Memory B cell (primary cell): ENCODE data around the gene F2RL1.
A peak's percentile ranks its signal among the peaks of the same experiment; 100 is the strongest.
"Not testable (repeated sequence)": the region's sequence is repeated elsewhere in the genome, so short reads cannot be mapped to it uniquely, and the experiment has no call there.

Source experiments
- ATAC-seq: fragments of 150-1000 bp; cut with Tn5 transposase; 2 replicates; pipeline ENCODE4 v1.10.0; 2021; ENCODE audit warnings: low read depth, mild to moderate bottlenecking, moderate library complexity
- DNase-seq, 2 donors: peaks; one replicate each; pipeline ENCODE4 v3.0.0; 2022; ENCODE audit warnings: low spot score in 2 of 2
- H3K27ac Mint-ChIP-seq: one replicate; pipeline ENCODE4 v1.8.0; 2022; ENCODE audit warnings: mild to moderate bottlenecking, moderate library complexity, mixed read lengths
- H3K27me3 Mint-ChIP-seq: one replicate; pipeline ENCODE4 v1.8.0; 2022; ENCODE audit warnings: mixed read lengths
- H3K36me3 Mint-ChIP-seq: one replicate; pipeline ENCODE4 v1.8.0; 2022; ENCODE audit warnings: mild to moderate bottlenecking, mixed read lengths
- H3K4me1 Mint-ChIP-seq: one replicate; pipeline ENCODE4 v1.8.0; 2022; ENCODE audit warnings: mixed read lengths
- H3K4me3 Mint-ChIP-seq: one replicate; pipeline ENCODE4 v1.8.0; 2022; ENCODE audit warnings: mild to moderate bottlenecking, moderate library complexity, mixed read lengths
- H3K9me3 Mint-ChIP-seq: one replicate; pipeline ENCODE4 v1.8.0; 2022; ENCODE audit warnings: mixed read lengths

F2RL1 gene

GRCh38 chr5:76849419-76850291 is 30.8 kb downstream of the F2RL1 start, which contains the start of gene S100Z:
TSS of gene S100Z (plus strand) at chr5:76850014. CDS start at chr5:76875360, 25,346 bp downstream.
- H3K27ac Mint-ChIP-seq, result peak within 1 kb of the TSS; percentile 9
- DNase-seq (no peak), ATAC-seq (no peak)
- no peaks in the 10 kb centered on the region for H3K27me3 Mint-ChIP-seq
- H3K4me3 Mint-ChIP-seq, result no peak within 1 kb of the TSS
- no peaks in the 10 kb centered on the region for H3K36me3 Mint-ChIP-seq
- peaks cover 2% of the 10 kb centered on the region for H3K9me3 Mint-ChIP-seq
- H3K4me1 Mint-ChIP-seq, result peaks cover 19% of the 10 kb centered on the region

- H3K27ac Mint-ChIP-seq, result peak overlapping the region; percentile 9
- H3K4me1 Mint-ChIP-seq, result peaks cover 22% of the 10 kb centered on the region
- H3K36me3 Mint-ChIP-seq, result no peaks in the 10 kb centered on the region
- DNase-seq (no peak), ATAC-seq (no peak)
- no peaks in the 10 kb centered on the region for H3K27me3 Mint-ChIP-seq
- H3K9me3 Mint-ChIP-seq, result peaks cover 4% of the 10 kb centered on the region
- no peak overlapping the region for H3K4me3 Mint-ChIP-seq
Observed at GRCh38 chr5:76850543-76851145, 31.8 kb downstream of the F2RL1 start.

DNA sequence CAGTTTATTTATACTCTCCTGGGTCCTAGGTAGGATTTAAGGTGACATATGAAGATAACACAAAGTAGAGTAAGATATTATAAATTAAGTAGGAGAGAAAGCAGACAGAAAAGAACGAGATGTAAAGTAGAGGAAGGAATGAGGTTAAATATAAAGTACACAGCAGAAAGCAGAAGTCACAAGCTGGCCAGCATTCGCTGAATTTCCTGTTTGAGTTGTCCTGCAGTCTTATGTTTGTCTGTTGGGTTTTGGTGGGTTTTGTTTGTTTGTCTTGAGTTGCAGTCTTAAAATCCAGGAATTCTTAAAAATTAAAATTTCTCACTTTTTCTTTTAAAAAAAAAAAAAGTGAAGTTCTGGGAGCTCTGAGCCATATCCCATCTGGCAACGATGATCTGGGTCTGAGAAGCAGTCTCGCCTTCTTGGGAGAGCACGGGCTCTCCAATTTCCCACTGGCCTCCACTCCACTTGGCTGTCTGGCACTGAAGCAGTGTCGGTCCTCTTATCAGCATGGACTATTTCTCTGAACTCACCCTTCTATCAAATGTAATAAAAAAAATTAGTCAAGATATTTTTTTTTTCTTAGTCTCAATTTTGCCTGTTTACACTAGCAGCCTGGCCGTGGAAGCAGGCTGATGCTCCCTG is 33.0 kb downstream of the F2RL1 start:
- no peak for DNase-seq
- H3K27me3 Mint-ChIP-seq, result no peaks in the 10 kb centered on the region
- H3K27ac Mint-ChIP-seq, result peak overlapping the region; percentile 9
- no peaks in the 10 kb centered on the region for H3K36me3 Mint-ChIP-seq
- ATAC-seq, result peak; percentile 54
- H3K9me3 Mint-ChIP-seq, result peaks cover 6% of the 10 kb centered on the region
- H3K4me3 Mint-ChIP-seq, result peak overlapping the region; percentile 53
- H3K4me1 Mint-ChIP-seq, result peaks cover 33% of the 10 kb centered on the region

DNA sequence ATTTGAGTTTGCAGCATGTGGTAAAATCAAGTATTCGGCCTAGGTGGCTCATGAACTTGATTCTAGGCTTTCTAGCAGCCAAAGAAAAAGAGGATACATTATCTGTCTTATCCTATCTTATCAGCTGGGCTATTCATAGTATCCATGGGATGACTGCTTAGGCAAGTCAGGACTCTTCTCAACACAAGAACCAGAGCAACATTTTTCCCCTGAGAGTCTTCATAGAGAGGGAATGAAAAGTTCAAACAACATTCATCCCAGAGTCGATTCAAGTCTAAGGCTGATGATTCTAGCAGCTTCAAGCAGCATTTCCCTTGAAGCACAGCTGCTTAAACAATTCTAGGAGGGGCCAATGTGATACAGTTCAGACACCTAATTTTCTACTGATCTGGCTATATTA is 33.9 kb downstream of the F2RL1 start:
- DNase-seq (no peak), ATAC-seq (no peak)
- Mint-ChIP-seq H3K27ac (no peak overlapping the region), H3K4me1 (peaks cover 33% of the 10 kb centered on the region), H3K4me3 (no peak overlapping the region), H3K36me3 (no peaks in the 10 kb centered on the region), H3K27me3 (no peaks in the 10 kb centered on the region), H3K9me3 (peaks cover 6% of the 10 kb centered on the region)

DNA sequence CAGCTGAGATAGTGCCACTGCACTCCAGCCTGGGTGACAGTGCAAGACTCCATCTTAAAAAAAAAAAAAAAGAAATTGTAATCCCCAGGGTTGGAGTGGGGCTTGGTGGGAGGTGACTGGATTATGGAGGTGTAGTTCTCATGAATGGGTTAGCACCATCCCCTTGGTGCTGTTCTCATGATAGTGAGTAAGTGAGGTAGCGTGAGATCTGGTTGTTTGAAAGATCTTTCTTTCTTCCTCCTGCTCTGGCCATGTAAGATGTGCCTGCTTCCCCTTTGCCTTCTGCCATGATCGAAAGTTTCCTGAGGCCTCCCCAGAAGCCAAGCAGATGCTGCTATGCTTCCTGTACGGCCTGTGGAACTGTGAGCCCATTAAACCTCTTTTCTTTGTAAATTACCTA is 34.9 kb downstream of the F2RL1 start:
- H3K9me3 Mint-ChIP-seq, H3K27ac Mint-ChIP-seq, H3K4me3 Mint-ChIP-seq, ATAC-seq, DNase-seq, H3K36me3 Mint-ChIP-seq, H3K27me3 Mint-ChIP-seq: not testable (repeated sequence)
- H3K4me1 Mint-ChIP-seq, result peaks cover 33% of the 10 kb centered on the region

DNA sequence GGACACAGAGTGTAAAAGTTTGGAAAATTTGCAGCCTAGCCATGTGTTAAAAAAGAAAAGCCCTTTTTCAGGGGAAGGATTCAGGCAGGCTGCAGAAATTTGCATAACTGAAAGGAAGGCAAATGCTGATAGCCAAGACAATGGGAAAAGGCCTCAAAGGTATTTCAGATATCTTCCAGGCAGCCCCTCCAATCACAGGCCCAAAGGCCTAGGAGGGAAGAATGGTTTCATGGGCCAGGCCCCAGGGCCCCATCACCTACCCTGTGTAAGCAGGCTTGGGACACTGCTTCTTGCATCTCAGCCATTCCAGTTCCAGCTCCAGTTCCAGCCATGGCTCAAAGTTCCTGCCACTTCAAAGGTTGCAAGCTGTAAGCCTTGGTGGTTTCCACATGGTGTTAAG is 35.8 kb downstream of the F2RL1 start:
- Mint-ChIP-seq H3K27me3 (no peaks in the 10 kb centered on the region), H3K36me3 (no peaks in the 10 kb centered on the region), H3K4me3 (no peak overlapping the region), H3K27ac (no peak overlapping the region), H3K9me3 (peaks cover 6% of the 10 kb centered on the region), H3K4me1 (peaks cover 33% of the 10 kb centered on the region)
- DNase-seq (no peak), ATAC-seq (no peak)

DNA sequence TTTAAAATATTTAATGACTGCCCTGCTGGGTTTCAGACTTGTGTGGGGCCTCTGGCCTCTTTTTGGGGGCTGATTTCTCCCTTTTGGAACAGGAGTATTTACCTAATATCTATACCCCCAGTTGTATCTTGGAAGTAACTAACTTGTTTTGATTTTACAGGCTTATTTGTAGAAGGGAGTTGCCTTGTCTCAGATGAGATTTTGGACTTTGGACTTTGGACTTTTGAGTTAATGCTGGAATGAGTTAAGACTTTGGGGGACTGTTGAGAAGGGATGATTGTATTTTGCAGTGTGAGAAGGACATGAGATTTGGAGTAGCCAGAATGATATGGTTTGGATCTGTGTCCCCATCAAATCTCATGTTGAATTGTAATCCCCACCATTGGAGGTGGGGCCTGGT is 36.7 kb downstream of the F2RL1 start:
- not testable (repeated sequence) for H3K4me3 Mint-ChIP-seq, H3K36me3 Mint-ChIP-seq, ATAC-seq, H3K9me3 Mint-ChIP-seq, DNase-seq, H3K27me3 Mint-ChIP-seq
- H3K27ac Mint-ChIP-seq, result peak overlapping the region; percentile 11
- peaks cover 27% of the 10 kb centered on the region for H3K4me1 Mint-ChIP-seq

GRCh38 chr5:76855961-76856360 is 37.1 kb downstream of the F2RL1 start:
- peak overlapping the region; percentile 31 for H3K4me3 Mint-ChIP-seq
- ATAC-seq, result peak; percentile 92
- DNase-seq, result peak in 1 of 2 donors; percentile 9
- no peaks in the 10 kb centered on the region for H3K27me3 Mint-ChIP-seq
- peak overlapping the region; percentile 11 for H3K27ac Mint-ChIP-seq
- H3K9me3 Mint-ChIP-seq, result peaks cover 6% of the 10 kb centered on the region
- no peaks in the 10 kb centered on the region for H3K36me3 Mint-ChIP-seq
- H3K4me1 Mint-ChIP-seq, result peaks cover 24% of the 10 kb centered on the region

DNA sequence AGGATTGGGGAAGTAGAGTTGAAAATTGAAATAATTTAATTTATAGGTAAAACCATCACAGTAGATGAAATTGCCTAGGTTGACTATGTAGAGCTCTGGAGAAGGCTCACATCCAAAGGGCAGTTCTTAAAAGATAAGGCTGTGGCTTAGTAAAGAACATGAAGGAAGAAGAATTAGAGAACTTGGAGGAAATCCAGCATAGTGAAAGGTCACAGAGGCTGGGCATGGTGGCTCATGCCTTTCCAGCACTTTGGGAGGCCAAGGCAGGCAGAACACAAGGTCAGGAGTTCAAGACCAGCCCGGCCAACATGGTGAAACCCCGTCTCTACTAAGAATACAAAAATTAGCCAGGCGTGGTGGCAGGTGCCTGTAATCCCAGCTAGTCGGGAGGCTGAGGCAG is 38.0 kb downstream of the F2RL1 start:
- H3K36me3 Mint-ChIP-seq, H3K9me3 Mint-ChIP-seq, H3K4me3 Mint-ChIP-seq, H3K27ac Mint-ChIP-seq, DNase-seq, ATAC-seq, H3K27me3 Mint-ChIP-seq: not testable (repeated sequence)
- peaks cover 16% of the 10 kb centered on the region for H3K4me1 Mint-ChIP-seq

DNA sequence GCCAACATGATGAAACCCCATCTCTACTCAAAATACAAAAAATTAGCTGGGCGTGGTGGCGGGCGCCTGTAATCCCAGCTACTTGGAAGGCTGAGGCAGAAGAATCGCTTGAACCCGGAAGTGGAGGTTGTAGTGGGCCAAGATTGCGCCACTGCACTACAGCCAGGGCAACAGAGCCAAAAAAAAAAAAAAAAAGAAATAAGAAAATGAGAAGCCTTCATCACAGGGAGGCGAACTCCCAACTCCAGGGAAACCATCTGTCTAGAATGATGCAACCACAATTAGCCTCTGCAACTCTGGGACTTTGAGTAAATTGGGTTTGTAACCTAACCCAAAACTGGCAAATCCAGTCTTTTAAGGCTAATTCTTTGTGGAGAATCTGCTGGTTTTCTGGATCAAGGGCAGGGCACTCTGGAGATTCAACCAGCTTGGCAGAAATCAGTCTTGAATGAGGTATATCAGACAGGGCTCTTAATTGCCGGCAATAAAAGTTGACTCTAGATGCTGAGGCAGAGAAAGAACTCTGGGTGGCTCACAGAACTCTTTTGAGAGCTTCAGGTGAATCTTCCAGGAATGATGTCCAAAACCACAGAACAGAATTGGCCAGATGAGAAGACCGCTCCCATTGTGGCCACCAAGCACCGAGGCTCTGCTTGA is 40.9 kb downstream of the F2RL1 start:
- no peaks in the 10 kb centered on the region for H3K27me3 Mint-ChIP-seq
- H3K4me1 Mint-ChIP-seq, result peaks cover 13% of the 10 kb centered on the region
- peaks cover 4% of the 10 kb centered on the region for H3K9me3 Mint-ChIP-seq
- no peak overlapping the region for H3K4me3 Mint-ChIP-seq
- H3K27ac Mint-ChIP-seq, result no peak overlapping the region
- no peaks in the 10 kb centered on the region for H3K36me3 Mint-ChIP-seq
- no peak for DNase-seq
- no peak for ATAC-seq

DNA sequence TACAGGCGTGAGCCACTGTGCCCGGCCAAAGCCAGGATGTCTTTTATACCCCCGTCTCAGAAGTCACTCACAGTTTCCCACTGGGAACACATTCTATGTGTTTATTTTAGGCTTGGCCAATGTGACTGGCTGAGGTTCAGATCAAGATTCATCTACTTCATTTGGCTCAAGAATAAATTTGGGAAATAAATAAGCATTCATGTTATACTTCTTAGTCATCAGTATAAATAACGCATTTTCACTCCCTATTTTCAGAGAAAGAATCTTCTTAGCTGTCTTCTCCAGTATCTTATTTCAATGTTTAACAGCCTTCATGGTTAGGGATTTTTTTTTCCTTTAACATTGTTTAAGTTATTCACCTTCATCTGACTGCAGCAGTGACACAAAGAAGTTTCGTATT is 42.8 kb downstream of the F2RL1 start:
- ATAC-seq (no peak), DNase-seq (no peak)
- H3K27ac Mint-ChIP-seq, result no peak overlapping the region
- no peaks in the 10 kb centered on the region for H3K27me3 Mint-ChIP-seq
- H3K9me3 Mint-ChIP-seq, result peaks cover 1% of the 10 kb centered on the region
- H3K4me1 Mint-ChIP-seq, result peaks cover 2% of the 10 kb centered on the region
- H3K4me3 Mint-ChIP-seq, result no peak overlapping the region
- no peaks in the 10 kb centered on the region for H3K36me3 Mint-ChIP-seq

DNA sequence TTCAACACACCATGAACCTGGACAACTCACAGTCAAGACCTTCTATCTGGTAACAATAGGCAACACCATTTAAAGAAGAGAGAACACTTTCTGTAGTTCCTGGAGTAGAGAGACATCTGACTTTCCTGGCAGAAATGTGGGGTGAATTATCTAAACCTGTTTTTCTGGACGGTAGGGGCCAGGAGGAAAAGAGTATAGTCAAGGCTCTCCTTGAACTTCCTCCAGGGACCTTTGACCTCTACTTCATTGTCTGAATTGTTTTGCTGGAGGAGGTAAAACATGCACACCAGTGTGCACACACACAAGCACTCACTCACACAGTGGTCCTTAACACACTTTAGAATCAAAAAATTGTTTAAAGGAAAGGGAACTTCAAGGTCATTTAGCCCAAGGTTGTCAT is 44.2 kb downstream of the F2RL1 start:
- DNase-seq (no peak), ATAC-seq (no peak)
- Mint-ChIP-seq H3K9me3 (no peaks in the 10 kb centered on the region), H3K27me3 (no peaks in the 10 kb centered on the region), H3K36me3 (no peaks in the 10 kb centered on the region), H3K4me3 (no peak overlapping the region), H3K4me1 (no peaks in the 10 kb centered on the region), H3K27ac (no peak overlapping the region)

DNA sequence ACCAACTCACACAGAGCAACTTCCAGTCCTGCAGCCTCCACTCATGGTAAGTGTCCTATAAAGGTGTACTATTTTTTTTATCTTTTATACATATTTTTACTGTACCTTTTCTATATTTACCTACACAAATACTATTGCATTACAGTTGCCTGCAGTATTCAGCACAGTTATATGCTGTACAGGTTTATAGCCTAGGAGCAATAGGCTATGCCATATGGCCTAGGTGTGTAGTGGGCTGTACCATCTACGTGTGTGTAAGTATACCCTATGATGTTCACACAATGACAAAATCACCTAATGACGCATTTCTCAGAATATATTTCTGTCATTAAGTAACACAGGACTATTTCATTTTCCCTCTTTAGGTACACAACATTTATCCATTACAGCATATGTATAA is 47.7 kb downstream of the F2RL1 start:
- no peak overlapping the region for H3K4me3 Mint-ChIP-seq
- H3K9me3 Mint-ChIP-seq, result no peaks in the 10 kb centered on the region
- H3K4me1 Mint-ChIP-seq, result no peaks in the 10 kb centered on the region
- H3K27ac Mint-ChIP-seq, result no peak overlapping the region
- no peak for ATAC-seq
- DNase-seq, result no peak
- H3K27me3 Mint-ChIP-seq, result peaks cover 2% of the 10 kb centered on the region
- H3K36me3 Mint-ChIP-seq, result no peaks in the 10 kb centered on the region

DNA sequence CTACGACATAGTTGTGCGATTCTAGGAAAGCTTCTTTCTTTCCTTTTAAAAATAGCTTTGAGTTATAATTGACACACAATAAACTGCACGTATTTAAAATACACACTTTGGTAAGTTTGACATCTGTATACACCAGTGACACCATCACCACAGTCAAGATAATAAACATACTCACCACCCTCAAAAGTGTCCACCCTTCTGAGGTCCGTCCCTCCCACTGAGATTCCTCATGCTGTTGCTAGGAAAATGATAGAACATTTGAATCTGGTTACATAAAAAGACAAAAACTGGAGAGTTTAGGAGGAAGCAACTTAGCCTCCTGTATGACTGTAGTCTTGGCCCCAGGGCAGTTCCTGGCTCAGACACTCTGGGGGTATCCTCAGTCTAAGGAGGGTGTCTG is 48.2 kb downstream of the F2RL1 start:
- Mint-ChIP-seq H3K27me3 (peaks cover 2% of the 10 kb centered on the region), H3K27ac (no peak overlapping the region), H3K4me1 (no peaks in the 10 kb centered on the region), H3K36me3 (no peaks in the 10 kb centered on the region), H3K4me3 (no peak overlapping the region), H3K9me3 (no peaks in the 10 kb centered on the region)
- no peak for ATAC-seq
- no peak for DNase-seq
